Nucleus accumbens (tissue), 56 donors: ENCODE measurements around the gene COMTD1.
"Not testable (repeated sequence)": the region's sequence is repeated elsewhere in the genome, so short reads cannot be mapped to it uniquely, and the experiment has no call there.

Source experiments
- DNase-seq, 56 donors: peaks; one replicate each; lab custom pipeline; 2025; lab: John Stamatoyannopoulos, UW

The COMTD1 gene

GRCh38 chr10:75226656-75227055, 9.1 kb downstream of the COMTD1 start:
- DNase-seq, result no peak

DNA sequence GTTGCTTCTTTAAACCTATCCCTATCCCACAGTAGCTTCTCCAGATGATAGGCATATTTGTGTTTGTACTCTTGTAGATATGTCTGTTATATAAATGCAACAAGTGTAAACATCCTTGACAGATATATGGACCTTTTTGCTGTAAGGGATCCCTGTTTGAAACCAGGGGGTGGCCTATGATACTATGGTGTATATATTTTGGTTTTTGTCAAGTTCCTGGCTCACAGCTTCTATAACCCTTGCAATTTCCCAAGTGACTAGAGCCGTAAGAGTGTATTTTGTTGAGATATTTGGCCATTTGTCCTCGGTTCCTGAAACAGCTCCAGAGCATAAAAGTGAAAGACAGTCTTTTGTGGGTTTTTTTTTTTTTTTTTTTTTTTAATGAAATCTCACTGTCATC, 9.7 kb downstream of the COMTD1 start:
- DNase-seq, result no peak

- no peak for DNase-seq
These were observed 12.2 kb downstream of the COMTD1 start for GRCh38 chr10:75223507-75223906.

DNA sequence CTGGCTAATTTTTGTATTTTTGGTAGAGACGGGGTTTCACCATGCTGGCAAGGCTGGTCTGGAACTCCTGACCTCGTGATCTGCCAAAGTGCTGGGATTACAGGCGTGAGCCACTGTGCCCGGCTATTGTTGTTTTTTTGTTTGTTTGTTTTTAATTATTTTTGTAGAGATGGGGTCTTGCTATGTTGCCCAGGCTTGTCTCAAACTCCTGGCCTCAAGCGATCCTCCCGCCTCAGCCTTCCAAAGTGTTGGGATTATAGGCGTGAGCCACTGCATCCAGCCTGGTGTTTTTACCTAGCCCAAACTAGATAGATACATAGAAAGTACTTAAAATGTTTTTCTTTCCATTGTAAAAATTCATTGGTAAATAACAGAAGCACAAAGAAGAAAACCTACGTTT, 14.3 kb downstream of the COMTD1 start:
- DNase-seq, result not testable (repeated sequence)

- no peak for DNase-seq
These were observed 15.5 kb downstream of the COMTD1 start for GRCh38 chr10:75220274-75220673.

GRCh38 chr10:75212343-75212742, 23.4 kb downstream of the COMTD1 start:
- no peak for DNase-seq

DNA sequence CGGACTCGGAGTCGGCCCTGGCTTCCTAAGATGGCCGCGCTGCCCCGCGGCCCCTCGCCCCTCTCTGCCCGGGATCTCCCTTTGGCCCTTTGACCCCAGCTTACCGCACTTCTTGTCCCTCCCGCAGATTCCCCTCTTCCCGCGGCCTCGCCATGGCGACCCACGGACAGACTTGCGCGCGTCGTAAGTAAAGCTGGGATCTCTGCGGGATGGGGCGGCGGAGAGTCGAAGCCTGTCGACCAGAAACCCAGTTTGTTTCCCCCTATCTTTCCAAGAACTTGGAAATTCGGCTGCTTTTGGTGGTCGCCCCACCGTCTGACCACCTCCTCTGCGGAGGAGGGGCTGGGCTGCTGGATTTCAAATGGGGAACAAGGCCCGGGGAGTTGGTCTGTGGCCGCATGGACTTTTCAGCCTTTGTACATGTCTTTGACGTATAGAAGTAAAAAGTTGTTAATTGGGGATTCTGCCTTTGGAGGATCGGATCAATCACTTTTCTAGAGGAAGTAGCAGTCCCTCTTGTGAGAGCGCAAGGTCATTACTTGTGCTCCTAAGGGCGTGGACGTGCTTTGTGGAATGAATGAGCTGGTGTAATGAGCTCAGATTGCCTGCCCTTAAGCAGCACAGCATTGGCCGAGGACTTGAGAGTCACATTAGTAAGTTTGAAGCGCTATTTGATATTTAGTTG, 24.6 kb downstream of the COMTD1 start:
- DNase-seq, result peak in 1 of 56 donors; percentile 69

GRCh38 chr10:75210282-75211006, 25.3 kb downstream of the COMTD1 start, which contains the start of gene VDAC2:
Gene VDAC2 (plus strand): TSS chr10:75210796. CDS start chr10:75211159, 363 bp downstream.
- peak; percentile 44 to 99 (median 92) for DNase-seq

DNA sequence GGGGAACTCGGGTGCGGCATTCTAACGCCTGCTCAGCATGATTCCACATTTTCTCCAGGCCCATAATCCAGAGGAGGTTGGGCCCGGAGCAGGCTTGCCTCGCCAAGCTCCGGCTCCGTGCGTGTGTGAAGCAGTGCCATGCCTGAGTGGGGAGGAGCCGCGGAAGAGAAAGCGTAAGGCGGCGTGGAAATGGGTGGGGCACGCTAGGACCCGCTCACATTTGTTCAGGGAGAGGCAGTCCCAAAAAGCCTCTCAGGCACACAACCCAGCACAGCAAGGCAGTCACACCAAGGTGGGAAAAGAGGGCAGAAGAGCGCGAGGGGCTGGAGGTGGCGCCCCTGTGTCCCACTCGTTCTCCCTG, 25.9 kb downstream of the COMTD1 start:
- DNase-seq, result peak in 48 of 56 donors; percentile 21 to 88 (median 76)

- DNase-seq, result peak in 1 of 56 donors; percentile 18
These were observed 26.5 kb downstream of the COMTD1 start for GRCh38 chr10:75209086-75209920.

DNA sequence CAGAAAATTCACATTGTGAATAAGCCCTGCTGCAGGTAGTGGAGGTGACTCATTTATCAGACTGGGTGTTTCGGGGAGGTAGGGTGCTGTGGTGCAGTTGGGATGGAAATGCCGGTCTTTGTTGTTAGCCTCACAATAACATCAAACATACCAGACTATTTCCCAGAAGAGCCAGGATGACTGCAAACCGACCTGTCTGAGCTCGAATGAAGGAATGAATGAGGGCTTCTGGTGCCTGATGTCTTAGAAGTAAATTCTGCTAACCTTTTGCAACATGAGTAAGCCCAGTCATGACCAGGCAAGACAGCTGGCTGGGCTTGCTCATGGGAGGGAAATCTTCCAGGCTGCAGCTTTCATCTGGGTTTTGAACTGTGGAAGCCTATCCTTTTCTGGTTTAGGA, 27.6 kb downstream of the COMTD1 start:
- no peak for DNase-seq

GRCh38 chr10:75207857-75208144, 28.0 kb downstream of the COMTD1 start:
- no peak for DNase-seq

- no peak for DNase-seq
These were observed 28.5 kb downstream of the COMTD1 start for GRCh38 chr10:75207079-75207856.

- DNase-seq, result not testable (repeated sequence)
These were observed 29.1 kb downstream of the COMTD1 start for GRCh38 chr10:75206638-75207037.

DNA sequence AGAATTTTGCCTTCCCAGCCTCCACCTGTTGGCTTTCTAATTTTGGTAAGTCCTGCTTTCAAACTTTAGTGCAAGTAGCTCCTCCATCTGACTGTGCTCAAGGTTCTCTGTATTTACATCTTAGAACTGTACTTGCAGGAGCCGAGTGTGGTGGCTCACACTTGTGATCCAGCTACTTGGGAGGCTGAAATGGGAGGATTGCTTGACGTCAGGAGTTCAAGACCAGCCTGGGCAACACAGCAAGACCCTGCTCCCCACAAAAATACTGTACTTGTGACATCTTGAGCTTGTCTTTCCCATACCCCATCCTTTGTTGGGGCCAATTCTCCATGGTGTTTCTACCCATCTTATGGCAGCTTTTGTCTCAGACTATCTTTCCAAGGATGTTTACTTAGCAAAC, 29.8 kb downstream of the COMTD1 start:
- no peak for DNase-seq

GRCh38 chr10:75203724-75204123, 32.0 kb downstream of the COMTD1 start:
- DNase-seq, result no peak

GRCh38 chr10:75203046-75203620, 32.6 kb downstream of the COMTD1 start:
- DNase-seq, result not testable (repeated sequence)

- no peak for DNase-seq
These were observed 33.3 kb downstream of the COMTD1 start for GRCh38 chr10:75202321-75203045.

GRCh38 chr10:75201793-75202307, 33.9 kb downstream of the COMTD1 start:
- no peak for DNase-seq
